Panc1 (cell line): Measurements from ENCODE around the gene BBX. TPM values are rescaled to one million over a fixed set of nuclear protein-coding genes. Genes with fewer than 3 reads are reported as not detected.

Source experiments
- ATAC-seq: fragments of 200-7000 bp; cut with Tn5 transposase; 2 replicates; pipeline ENCODE4 v1.9.1; 2020; ENCODE audit warnings: mild to moderate bottlenecking, moderate library complexity
- BruUV-seq: library from RNA; stranded (reverse); fragments of 400-500 nt; replicated peaks from 2 replicates; lab custom pipeline; 2021; lab: Mats Ljungman, UMichigan
- CTCF ChIA-PET: fragments of 300-600 bp; sonication (Branson Sonifier 250); formaldehyde crosslinking; loops from one replicate; lab custom pipeline; 2022; ENCODE audit warnings: antibody characterized with exemption; lab: Charles Lee
- POLR2A ChIA-PET: fragments of 300-600 bp; sonication (Branson Sonifier 250); formaldehyde crosslinking; loops from one replicate; lab custom pipeline; 2022; ENCODE audit warnings: antibody characterized with exemption; lab: Charles Lee
- DNase-seq: peaks from one replicate; pipeline ENCODE4 v3.0.0-alpha.2; 2010; ENCODE audit warnings: low read depth, low spot score
- H3K27ac ChIP-seq: 2 replicates; pipeline ENCODE4 v1.5.1; 2011; ENCODE audit warnings: mild to moderate bottlenecking, low read length, inconsistent platforms
- H3K27me3 ChIP-seq: fragments of 200-500 bp; sonication (Bioruptor generic); 2 replicates; pipeline ENCODE4 v1.6.0; 2014; ENCODE audit warnings: low read length, inconsistent platforms; ENCODE audit not compliant: control insufficient read depth, insufficient read depth
- H3K36me3 ChIP-seq: fragments of 200-500 bp; sonication (Bioruptor generic); 2 replicates; pipeline ENCODE4 v1.5.1; 2014; ENCODE audit warnings: inconsistent platforms, mild to moderate bottlenecking, low read length, moderate library complexity; ENCODE audit not compliant: control insufficient read depth, insufficient read depth
- H3K4me1 ChIP-seq: 2 replicates; pipeline ENCODE4 v1.5.1; 2011; ENCODE audit warnings: inconsistent platforms, mild to moderate bottlenecking, low read length, moderate library complexity; ENCODE audit not compliant: control insufficient read depth, insufficient read depth
- H3K4me3 ChIP-seq, 2 experiments: 2 replicates each; pipeline ENCODE4 v1.5.1; 2011 to 2012; ENCODE audit warnings: low read depth in 2 of 2, low read length in 2 of 2, mild to moderate bottlenecking in 2 of 2, inconsistent platforms in 1 of 2, moderate library complexity in 1 of 2
- H3K9me3 ChIP-seq: fragments of 200-500 bp; sonication (Bioruptor generic); 2 replicates; pipeline ENCODE4 v1.5.1; 2014; ENCODE audit warnings: low read depth, mild to moderate bottlenecking, inconsistent platforms, low read length, moderate library complexity; ENCODE audit not compliant: control insufficient read depth, insufficient read depth
- POLR2AphosphoS5 ChIP-seq: IDR thresholded peaks from 2 replicates; pipeline ENCODE4 v1.6.1; 2012; ENCODE audit warnings: mild to moderate bottlenecking, low read depth, low read length, moderate library complexity
- SIN3A ChIP-seq: IDR thresholded peaks from 2 replicates; pipeline ENCODE4 v1.6.1; 2012; ENCODE audit warnings: low read depth, mild to moderate bottlenecking, low read length, moderate library complexity, borderline replicate concordance; ENCODE audit not compliant: insufficient read depth
- TCF7L2 ChIP-seq: IDR thresholded peaks from 2 replicates; pipeline ENCODE4 v1.6.1; 2011; ENCODE audit warnings: mild to moderate bottlenecking, low read depth, low read length, inconsistent platforms
- in situ Hi-C: cut with HindIII; loops from 2 replicates; pipeline ENCODE4 v1.10.0; 2016; ENCODE audit warnings: low sequenced_read_pairs, low pct_unique_long_range_greater_than_20kb
- intact Hi-C: fragments of 100-400 bp; cut with micrococcal nuclease; formaldehyde crosslinking; loops from one replicate; pipeline ENCODE4 v1.10.0; 2022; ENCODE audit not compliant: unreplicated experiment
- total RNA-seq: library from RNA; stranded (reverse); gene quantifications from one replicate; pipeline ENCODE4 v1.2.1, GENCODE V29; 2021; ENCODE audit not compliant: unreplicated experiment
- TF ChIP-seq, protein P1 (sequence below), 2 experiments: IDR thresholded peaks; 2 replicates each; pipeline ENCODE4 v1.6.1; 2011 to 2012; ENCODE audit warnings: low read depth in 2 of 2, control low read depth in 1 of 2, low read length in 1 of 2, mild to moderate bottlenecking in 1 of 2, moderate library complexity in 1 of 2; ENCODE audit not compliant: insufficient read depth in 1 of 2
- TF ChIP-seq, protein P2 (sequence below): fragments of 450-650 bp; IDR thresholded peaks from 2 replicates; pipeline ENCODE4 v1.5.1; 2017; ENCODE audit warnings: mild to moderate bottlenecking

The BBX gene
- total RNA-seq, 1 experiment from 2014 or later: 28.5 TPM

- DNase-seq (no peak), ATAC-seq (no peak)
- intact Hi-C loops: no loop called here
- no peak overlapping the region for H3K4me3 ChIP-seq
- no peak overlapping the region for H3K27ac ChIP-seq
- H3K36me3 ChIP-seq: no peaks in the 10 kb centered on the region
- H3K4me1 ChIP-seq: no peaks in the 10 kb centered on the region
- POLR2A ChIA-PET: no interaction called here
- in situ Hi-C loops: no loop called here
- no peaks in the 10 kb centered on the region for H3K27me3 ChIP-seq
- TF ChIP-seq SIN3A: no peak
- TF ChIP-seq, protein P1, sequence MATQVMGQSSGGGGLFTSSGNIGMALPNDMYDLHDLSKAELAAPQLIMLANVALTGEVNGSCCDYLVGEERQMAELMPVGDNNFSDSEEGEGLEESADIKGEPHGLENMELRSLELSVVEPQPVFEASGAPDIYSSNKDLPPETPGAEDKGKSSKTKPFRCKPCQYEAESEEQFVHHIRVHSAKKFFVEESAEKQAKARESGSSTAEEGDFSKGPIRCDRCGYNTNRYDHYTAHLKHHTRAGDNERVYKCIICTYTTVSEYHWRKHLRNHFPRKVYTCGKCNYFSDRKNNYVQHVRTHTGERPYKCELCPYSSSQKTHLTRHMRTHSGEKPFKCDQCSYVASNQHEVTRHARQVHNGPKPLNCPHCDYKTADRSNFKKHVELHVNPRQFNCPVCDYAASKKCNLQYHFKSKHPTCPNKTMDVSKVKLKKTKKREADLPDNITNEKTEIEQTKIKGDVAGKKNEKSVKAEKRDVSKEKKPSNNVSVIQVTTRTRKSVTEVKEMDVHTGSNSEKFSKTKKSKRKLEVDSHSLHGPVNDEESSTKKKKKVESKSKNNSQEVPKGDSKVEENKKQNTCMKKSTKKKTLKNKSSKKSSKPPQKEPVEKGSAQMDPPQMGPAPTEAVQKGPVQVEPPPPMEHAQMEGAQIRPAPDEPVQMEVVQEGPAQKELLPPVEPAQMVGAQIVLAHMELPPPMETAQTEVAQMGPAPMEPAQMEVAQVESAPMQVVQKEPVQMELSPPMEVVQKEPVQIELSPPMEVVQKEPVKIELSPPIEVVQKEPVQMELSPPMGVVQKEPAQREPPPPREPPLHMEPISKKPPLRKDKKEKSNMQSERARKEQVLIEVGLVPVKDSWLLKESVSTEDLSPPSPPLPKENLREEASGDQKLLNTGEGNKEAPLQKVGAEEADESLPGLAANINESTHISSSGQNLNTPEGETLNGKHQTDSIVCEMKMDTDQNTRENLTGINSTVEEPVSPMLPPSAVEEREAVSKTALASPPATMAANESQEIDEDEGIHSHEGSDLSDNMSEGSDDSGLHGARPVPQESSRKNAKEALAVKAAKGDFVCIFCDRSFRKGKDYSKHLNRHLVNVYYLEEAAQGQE (IDR thresholded peaks at IDR 0.05; ENCODE audit: insufficient read depth in 1 of 2, low read depth in 2 of 2, low read length in 1 of 2): no peak
- TF ChIP-seq TCF7L2: no peak
- TF ChIP-seq POLR2AphosphoS5: no peak
- TF ChIP-seq, protein P2, sequence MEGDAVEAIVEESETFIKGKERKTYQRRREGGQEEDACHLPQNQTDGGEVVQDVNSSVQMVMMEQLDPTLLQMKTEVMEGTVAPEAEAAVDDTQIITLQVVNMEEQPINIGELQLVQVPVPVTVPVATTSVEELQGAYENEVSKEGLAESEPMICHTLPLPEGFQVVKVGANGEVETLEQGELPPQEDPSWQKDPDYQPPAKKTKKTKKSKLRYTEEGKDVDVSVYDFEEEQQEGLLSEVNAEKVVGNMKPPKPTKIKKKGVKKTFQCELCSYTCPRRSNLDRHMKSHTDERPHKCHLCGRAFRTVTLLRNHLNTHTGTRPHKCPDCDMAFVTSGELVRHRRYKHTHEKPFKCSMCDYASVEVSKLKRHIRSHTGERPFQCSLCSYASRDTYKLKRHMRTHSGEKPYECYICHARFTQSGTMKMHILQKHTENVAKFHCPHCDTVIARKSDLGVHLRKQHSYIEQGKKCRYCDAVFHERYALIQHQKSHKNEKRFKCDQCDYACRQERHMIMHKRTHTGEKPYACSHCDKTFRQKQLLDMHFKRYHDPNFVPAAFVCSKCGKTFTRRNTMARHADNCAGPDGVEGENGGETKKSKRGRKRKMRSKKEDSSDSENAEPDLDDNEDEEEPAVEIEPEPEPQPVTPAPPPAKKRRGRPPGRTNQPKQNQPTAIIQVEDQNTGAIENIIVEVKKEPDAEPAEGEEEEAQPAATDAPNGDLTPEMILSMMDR: no peak
- BruUV-seq: no TSS peak
- CTCF ChIA-PET: interaction anchor here (0.8 kb wide), 1 partner anchor 34 kb away, joined by 3 read pairs; no protein-coding TSS in a partner anchor
- H3K9me3 ChIP-seq: no peaks in the 10 kb centered on the region
Observed at GRCh38 chr3:107644631-107645030, 121.9 kb downstream of the BBX start.

DNA sequence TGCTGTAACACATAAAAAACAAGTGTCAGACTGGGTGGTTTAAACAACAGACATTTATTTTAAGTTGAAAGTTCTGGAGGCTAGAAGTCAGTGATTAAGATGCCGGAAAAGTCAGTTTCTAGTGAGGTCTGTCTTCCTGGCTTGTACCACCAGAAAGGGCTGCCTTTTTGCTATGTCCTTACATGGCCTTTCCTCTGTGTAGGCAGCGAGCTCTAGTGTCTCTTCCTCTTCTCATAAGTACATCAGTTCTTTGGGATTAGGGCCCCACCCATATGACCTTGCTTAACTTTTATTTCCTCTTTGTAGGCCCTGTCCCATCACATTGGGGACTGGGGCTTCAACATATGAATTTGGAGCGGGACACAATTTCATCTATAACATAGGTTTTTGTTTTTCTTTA, 128.0 kb downstream of the BBX start:
- no TSS peak for BruUV-seq
- Histone ChIP-seq H3K4me1 (no peaks in the 10 kb centered on the region), H3K4me3 (no peak overlapping the region), H3K27me3 (no peaks in the 10 kb centered on the region), H3K9me3 (no peaks in the 10 kb centered on the region), H3K36me3 (no peaks in the 10 kb centered on the region), H3K27ac (no peak overlapping the region)
- DNase-seq: no peak
- intact Hi-C loops (no loop called here), in situ Hi-C loops (no loop called here)
- CTCF ChIA-PET: no interaction called here
- POLR2A ChIA-PET: no interaction called here
- no peak for TF ChIP-seq TCF7L2
- TF ChIP-seq SIN3A: no peak
- TF ChIP-seq POLR2AphosphoS5: no peak
- TF ChIP-seq, protein P1 (IDR thresholded peaks at IDR 0.05; ENCODE audit: insufficient read depth in 1 of 2, low read depth in 2 of 2, low read length in 1 of 2): no peak
- ATAC-seq: no peak
